OCI-LY3 (cell line): Measurements from ENCODE around the gene RAMP1.

Experiments
- CTCF ChIP-seq: fragments of 200-600, 300-600 bp; sonication (generic); IDR thresholded peaks from 2 replicates; pipeline ENCODE4 v1.5.1; 2014; ENCODE audit warnings: antibody characterized with exemption, low read length, low read depth
- EZH2phosphoT487 ChIP-seq: fragments of 200-600 bp; shearing (Covaris generic); IDR thresholded peaks from 2 replicates; pipeline ENCODE4 v1.6.1; 2018; ENCODE audit warnings: antibody characterized with exemption, mixed run types, low read depth

DNA sequence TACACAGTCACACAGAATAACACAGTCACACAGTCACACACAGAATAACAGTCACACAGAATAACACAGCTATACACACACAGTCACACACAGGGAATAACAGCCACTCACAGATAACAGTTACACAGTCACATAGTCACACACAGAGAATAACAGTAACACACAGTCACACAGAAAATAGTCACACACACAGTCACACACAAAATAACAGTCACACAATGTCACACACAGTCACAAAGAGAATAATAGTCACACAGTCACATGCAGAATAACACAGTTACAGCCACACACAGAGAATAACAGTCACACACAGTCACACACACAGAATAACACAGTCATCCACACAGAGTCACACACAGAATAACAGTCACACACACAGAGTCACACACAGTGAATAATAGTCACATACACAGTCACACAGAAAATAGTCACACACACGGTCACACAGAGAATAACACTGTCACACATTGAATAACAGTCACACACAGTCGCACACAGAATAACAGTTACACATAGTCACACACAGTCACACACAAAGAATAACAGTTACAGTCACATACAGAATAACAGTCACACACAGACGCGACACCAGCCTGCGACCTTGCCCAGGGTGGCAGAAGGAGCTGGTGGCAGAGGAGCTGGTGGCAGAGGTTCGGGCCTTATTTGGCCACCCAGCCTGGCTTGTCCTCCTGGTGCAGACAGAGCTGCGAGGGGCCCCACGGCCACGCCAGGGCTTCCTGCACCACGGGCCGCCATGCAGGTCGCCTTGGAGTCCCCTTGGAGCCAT, 51.3 kb downstream of the RAMP1 start:
- no peak for TF ChIP-seq CTCF
- TF ChIP-seq EZH2phosphoT487: no peak
